Panc1 (cell line): Measurements from ENCODE around the gene BLCAP. TPM values are rescaled to one million over a fixed set of nuclear protein-coding genes. Genes with fewer than 3 reads are reported as not detected.

Experiments used
- ATAC-seq: fragments of 200-7000 bp; cut with Tn5 transposase; 2 replicates; pipeline ENCODE4 v1.9.1; 2020; ENCODE audit warnings: mild to moderate bottlenecking, moderate library complexity
- BruUV-seq: library from RNA; stranded (reverse); fragments of 400-500 nt; replicated peaks from 2 replicates; lab custom pipeline; 2021; lab: Mats Ljungman, UMichigan
- CTCF ChIA-PET: fragments of 300-600 bp; sonication (Branson Sonifier 250); formaldehyde crosslinking; loops from one replicate; lab custom pipeline; 2022; ENCODE audit warnings: antibody characterized with exemption; lab: Charles Lee
- POLR2A ChIA-PET: fragments of 300-600 bp; sonication (Branson Sonifier 250); formaldehyde crosslinking; loops from one replicate; lab custom pipeline; 2022; ENCODE audit warnings: antibody characterized with exemption; lab: Charles Lee
- DNase-seq: peaks from one replicate; pipeline ENCODE4 v3.0.0-alpha.2; 2010; ENCODE audit warnings: low read depth, low spot score
- H3K27ac ChIP-seq: 2 replicates; pipeline ENCODE4 v1.5.1; 2011; ENCODE audit warnings: mild to moderate bottlenecking, low read length, inconsistent platforms
- H3K27me3 ChIP-seq: fragments of 200-500 bp; sonication (Bioruptor generic); 2 replicates; pipeline ENCODE4 v1.6.0; 2014; ENCODE audit warnings: low read length, inconsistent platforms; ENCODE audit not compliant: control insufficient read depth, insufficient read depth
- H3K36me3 ChIP-seq: fragments of 200-500 bp; sonication (Bioruptor generic); 2 replicates; pipeline ENCODE4 v1.5.1; 2014; ENCODE audit warnings: inconsistent platforms, mild to moderate bottlenecking, low read length, moderate library complexity; ENCODE audit not compliant: control insufficient read depth, insufficient read depth
- H3K4me1 ChIP-seq: 2 replicates; pipeline ENCODE4 v1.5.1; 2011; ENCODE audit warnings: inconsistent platforms, mild to moderate bottlenecking, low read length, moderate library complexity; ENCODE audit not compliant: control insufficient read depth, insufficient read depth
- H3K4me3 ChIP-seq, 2 experiments: 2 replicates each; pipeline ENCODE4 v1.5.1; 2011 to 2012; ENCODE audit warnings: low read depth in 2 of 2, low read length in 2 of 2, mild to moderate bottlenecking in 2 of 2, inconsistent platforms in 1 of 2, moderate library complexity in 1 of 2
- H3K9me3 ChIP-seq: fragments of 200-500 bp; sonication (Bioruptor generic); 2 replicates; pipeline ENCODE4 v1.5.1; 2014; ENCODE audit warnings: low read depth, mild to moderate bottlenecking, inconsistent platforms, low read length, moderate library complexity; ENCODE audit not compliant: control insufficient read depth, insufficient read depth
- POLR2AphosphoS5 ChIP-seq: IDR thresholded peaks from 2 replicates; pipeline ENCODE4 v1.6.1; 2012; ENCODE audit warnings: mild to moderate bottlenecking, low read depth, low read length, moderate library complexity
- SIN3A ChIP-seq: IDR thresholded peaks from 2 replicates; pipeline ENCODE4 v1.6.1; 2012; ENCODE audit warnings: low read depth, mild to moderate bottlenecking, low read length, moderate library complexity, borderline replicate concordance; ENCODE audit not compliant: insufficient read depth
- TCF7L2 ChIP-seq: IDR thresholded peaks from 2 replicates; pipeline ENCODE4 v1.6.1; 2011; ENCODE audit warnings: mild to moderate bottlenecking, low read depth, low read length, inconsistent platforms
- in situ Hi-C: cut with HindIII; loops from 2 replicates; pipeline ENCODE4 v1.10.0; 2016; ENCODE audit warnings: low sequenced_read_pairs, low pct_unique_long_range_greater_than_20kb
- intact Hi-C: fragments of 100-400 bp; cut with micrococcal nuclease; formaldehyde crosslinking; loops from one replicate; pipeline ENCODE4 v1.10.0; 2022; ENCODE audit not compliant: unreplicated experiment
- total RNA-seq: library from RNA; stranded (reverse); gene quantifications from one replicate; pipeline ENCODE4 v1.2.1, GENCODE V29; 2021; ENCODE audit not compliant: unreplicated experiment
- TF ChIP-seq, protein P1 (sequence below): fragments of 450-650 bp; IDR thresholded peaks from 2 replicates; pipeline ENCODE4 v1.5.1; 2017; ENCODE audit warnings: mild to moderate bottlenecking
- TF ChIP-seq, protein P2 (sequence below), 2 experiments: IDR thresholded peaks; 2 replicates each; pipeline ENCODE4 v1.6.1; 2011 to 2012; ENCODE audit warnings: low read depth in 2 of 2, control low read depth in 1 of 2, low read length in 1 of 2, mild to moderate bottlenecking in 1 of 2, moderate library complexity in 1 of 2; ENCODE audit not compliant: insufficient read depth in 1 of 2

The BLCAP gene
- total RNA-seq, 1 experiment from 2014 or later: 50.1 TPM

DNA sequence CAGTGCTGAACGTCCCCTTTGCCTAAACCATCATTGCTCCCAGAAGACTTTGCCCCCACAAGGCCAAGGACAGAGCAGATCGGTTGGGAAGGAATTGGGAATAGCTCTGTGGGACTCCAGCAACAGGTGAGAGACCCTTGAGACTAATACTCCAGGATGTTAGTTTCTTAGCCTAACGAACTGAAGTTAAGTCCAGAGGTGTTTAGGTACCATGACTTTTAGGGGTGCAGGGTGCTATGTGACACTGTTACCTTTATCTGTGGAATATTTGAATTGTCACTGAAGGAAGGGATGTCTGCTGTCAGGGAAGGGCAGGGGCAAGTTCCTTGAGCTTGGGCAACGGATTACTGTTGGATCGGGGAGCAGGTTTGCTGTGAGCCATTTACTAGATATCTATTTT lies 1.9 kb downstream of the BLCAP start:
- Histone ChIP-seq H3K36me3 (peaks cover 5% of the 10 kb centered on the region; the same call in 1 of the 2 replicates), H3K4me3 (no peak overlapping the region; a peak in 1 of 4 replicates), H3K9me3 (no peaks in the 10 kb centered on the region), H3K27me3 (no peaks in the 10 kb centered on the region), H3K27ac (no peak overlapping the region), H3K4me1 (peaks cover 12% of the 10 kb centered on the region)
- intact Hi-C loops (loop anchor here (5.0 kb wide), 1 partner anchor 119 kb away; no protein-coding TSS in a partner anchor), in situ Hi-C loops (no loop called here)
- TF ChIP-seq POLR2AphosphoS5 (no peak), SIN3A (no peak), TCF7L2 (no peak)
- TF ChIP-seq, protein P1, sequence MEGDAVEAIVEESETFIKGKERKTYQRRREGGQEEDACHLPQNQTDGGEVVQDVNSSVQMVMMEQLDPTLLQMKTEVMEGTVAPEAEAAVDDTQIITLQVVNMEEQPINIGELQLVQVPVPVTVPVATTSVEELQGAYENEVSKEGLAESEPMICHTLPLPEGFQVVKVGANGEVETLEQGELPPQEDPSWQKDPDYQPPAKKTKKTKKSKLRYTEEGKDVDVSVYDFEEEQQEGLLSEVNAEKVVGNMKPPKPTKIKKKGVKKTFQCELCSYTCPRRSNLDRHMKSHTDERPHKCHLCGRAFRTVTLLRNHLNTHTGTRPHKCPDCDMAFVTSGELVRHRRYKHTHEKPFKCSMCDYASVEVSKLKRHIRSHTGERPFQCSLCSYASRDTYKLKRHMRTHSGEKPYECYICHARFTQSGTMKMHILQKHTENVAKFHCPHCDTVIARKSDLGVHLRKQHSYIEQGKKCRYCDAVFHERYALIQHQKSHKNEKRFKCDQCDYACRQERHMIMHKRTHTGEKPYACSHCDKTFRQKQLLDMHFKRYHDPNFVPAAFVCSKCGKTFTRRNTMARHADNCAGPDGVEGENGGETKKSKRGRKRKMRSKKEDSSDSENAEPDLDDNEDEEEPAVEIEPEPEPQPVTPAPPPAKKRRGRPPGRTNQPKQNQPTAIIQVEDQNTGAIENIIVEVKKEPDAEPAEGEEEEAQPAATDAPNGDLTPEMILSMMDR: no peak
- TF ChIP-seq, protein P2, sequence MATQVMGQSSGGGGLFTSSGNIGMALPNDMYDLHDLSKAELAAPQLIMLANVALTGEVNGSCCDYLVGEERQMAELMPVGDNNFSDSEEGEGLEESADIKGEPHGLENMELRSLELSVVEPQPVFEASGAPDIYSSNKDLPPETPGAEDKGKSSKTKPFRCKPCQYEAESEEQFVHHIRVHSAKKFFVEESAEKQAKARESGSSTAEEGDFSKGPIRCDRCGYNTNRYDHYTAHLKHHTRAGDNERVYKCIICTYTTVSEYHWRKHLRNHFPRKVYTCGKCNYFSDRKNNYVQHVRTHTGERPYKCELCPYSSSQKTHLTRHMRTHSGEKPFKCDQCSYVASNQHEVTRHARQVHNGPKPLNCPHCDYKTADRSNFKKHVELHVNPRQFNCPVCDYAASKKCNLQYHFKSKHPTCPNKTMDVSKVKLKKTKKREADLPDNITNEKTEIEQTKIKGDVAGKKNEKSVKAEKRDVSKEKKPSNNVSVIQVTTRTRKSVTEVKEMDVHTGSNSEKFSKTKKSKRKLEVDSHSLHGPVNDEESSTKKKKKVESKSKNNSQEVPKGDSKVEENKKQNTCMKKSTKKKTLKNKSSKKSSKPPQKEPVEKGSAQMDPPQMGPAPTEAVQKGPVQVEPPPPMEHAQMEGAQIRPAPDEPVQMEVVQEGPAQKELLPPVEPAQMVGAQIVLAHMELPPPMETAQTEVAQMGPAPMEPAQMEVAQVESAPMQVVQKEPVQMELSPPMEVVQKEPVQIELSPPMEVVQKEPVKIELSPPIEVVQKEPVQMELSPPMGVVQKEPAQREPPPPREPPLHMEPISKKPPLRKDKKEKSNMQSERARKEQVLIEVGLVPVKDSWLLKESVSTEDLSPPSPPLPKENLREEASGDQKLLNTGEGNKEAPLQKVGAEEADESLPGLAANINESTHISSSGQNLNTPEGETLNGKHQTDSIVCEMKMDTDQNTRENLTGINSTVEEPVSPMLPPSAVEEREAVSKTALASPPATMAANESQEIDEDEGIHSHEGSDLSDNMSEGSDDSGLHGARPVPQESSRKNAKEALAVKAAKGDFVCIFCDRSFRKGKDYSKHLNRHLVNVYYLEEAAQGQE (IDR thresholded peaks at IDR 0.05; ENCODE audit: insufficient read depth in 1 of 2, low read depth in 2 of 2, low read length in 1 of 2): no peak
- ATAC-seq: no peak
- ChIA-PET CTCF (interaction anchor here (0.6 kb wide), 1 partner anchor 205 kb away, joined by 5 read pairs; no protein-coding TSS in a partner anchor), POLR2A (no interaction called here)
- DNase-seq: no peak
- no TSS peak for BruUV-seq

DNA sequence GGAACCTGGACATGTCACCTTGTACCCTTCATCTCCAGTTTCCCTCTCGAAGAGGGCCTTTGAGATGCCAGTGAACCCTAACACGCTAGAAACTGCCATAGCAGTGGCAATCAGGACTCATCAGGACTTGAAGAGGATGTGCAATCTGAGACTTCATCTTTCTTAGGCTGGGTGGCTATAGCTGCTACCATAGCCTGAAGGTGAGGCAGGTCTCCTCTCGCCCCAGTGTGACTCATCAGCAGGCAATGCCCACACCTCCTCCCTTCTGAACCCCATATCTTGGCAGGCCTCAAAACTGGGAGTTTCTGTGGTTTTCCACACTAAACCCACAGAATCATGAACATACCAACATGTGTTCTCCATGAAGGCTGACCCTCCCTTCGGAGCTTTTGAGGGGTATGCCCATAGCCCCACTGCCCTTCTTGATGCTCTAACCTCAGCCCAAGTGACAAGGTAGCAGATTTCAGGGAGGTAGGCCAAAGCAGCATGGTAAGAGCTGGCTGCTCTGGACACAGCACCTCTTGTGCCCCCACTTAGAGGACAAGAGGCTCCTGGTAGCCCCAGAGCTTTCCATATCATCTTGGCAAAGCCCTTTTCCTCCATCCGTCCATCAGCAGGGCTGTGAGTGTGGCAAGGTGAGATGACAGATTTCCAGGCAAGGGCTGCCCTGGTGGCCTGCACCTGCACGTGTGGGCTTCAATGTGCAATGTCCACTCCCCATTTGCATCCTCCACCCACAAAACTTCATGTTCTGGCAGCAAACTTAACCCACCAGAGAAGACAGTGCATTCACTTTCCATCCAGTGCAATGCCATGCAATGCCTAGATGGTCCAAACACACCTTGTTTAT lies 2.6 kb downstream of the BLCAP start:
- ChIA-PET POLR2A (no interaction called here), CTCF (interaction anchor here (0.6 kb wide), 1 partner anchor 204 kb away, joined by 5 read pairs; no protein-coding TSS in a partner anchor)
- Histone ChIP-seq H3K27ac (no peak overlapping the region), H3K9me3 (no peaks in the 10 kb centered on the region), H3K4me3 (no peak overlapping the region), H3K36me3 (peaks cover 5% of the 10 kb centered on the region; the same call in 1 of the 2 replicates), H3K4me1 (peaks cover 12% of the 10 kb centered on the region), H3K27me3 (no peaks in the 10 kb centered on the region)
- DNase-seq: no peak
- ATAC-seq: no peak
- BruUV-seq: no TSS peak
- in situ Hi-C loops: no loop called here
- TF ChIP-seq SIN3A (no peak), TCF7L2 (no peak), POLR2AphosphoS5 (no peak)
- TF ChIP-seq, protein P2 (IDR thresholded peaks at IDR 0.05; ENCODE audit: insufficient read depth in 1 of 2, low read depth in 2 of 2, low read length in 1 of 2): no peak
- TF ChIP-seq, protein P1: no peak
- intact Hi-C loops: loop anchor here (5.0 kb wide), 1 partner anchor 118 kb away; no protein-coding TSS in a partner anchor
